Aorta (tissue), 5 donors: ENCODE results near the gene AMELY. TPM values are rescaled to one million over a fixed set of nuclear protein-coding genes. Genes with fewer than 3 reads are reported as not detected.
"Not testable (repeated sequence)": the region's sequence is repeated elsewhere in the genome, so short reads cannot be mapped to it uniquely, and the experiment has no call there.

Source experiments
- ATAC-seq: fragments of 200-7000 bp; cut with Tn5 transposase; one replicate; pipeline ENCODE4 v1.9.1; 2022; ENCODE audit warnings: moderate library complexity; ENCODE audit not compliant: low FRiP score
- DNase-seq, 2 donors: peaks; one replicate each; pipeline ENCODE4 v3.0.0-alpha.2; 2020
- H3K27ac ChIP-seq, 2 donors: one replicate each; pipeline ENCODE4 v1.5.1; 2013; ENCODE audit warnings: low read length in 2 of 2, mild to moderate bottlenecking in 2 of 2, moderate library complexity in 2 of 2, control low read depth in 1 of 2, inconsistent platforms in 1 of 2, low read depth in 1 of 2
- H3K27me3 ChIP-seq, 2 donors: one replicate each; pipeline ENCODE4 v1.6.1; 2013; ENCODE audit warnings: control low read depth in 1 of 2, low read length in 1 of 2, mild to moderate bottlenecking in 1 of 2, moderate library complexity in 1 of 2; ENCODE audit not compliant: insufficient read depth in 2 of 2, control insufficient read depth in 1 of 2
- H3K36me3 ChIP-seq, 2 donors: one replicate each; pipeline ENCODE4 v1.6.1; 2013; ENCODE audit warnings: control low read depth in 1 of 2, low read length in 1 of 2, mild to moderate bottlenecking in 1 of 2; ENCODE audit not compliant: insufficient read depth in 2 of 2, control insufficient read depth in 1 of 2
- H3K4me1 ChIP-seq, 2 donors: one replicate each; pipeline ENCODE4 v1.6.1; 2013; ENCODE audit warnings: low read length in 2 of 2, control low read depth in 1 of 2, mild to moderate bottlenecking in 1 of 2, moderate library complexity in 1 of 2; ENCODE audit not compliant: insufficient read depth in 2 of 2, control insufficient read depth in 1 of 2
- H3K4me3 ChIP-seq, 2 donors: one replicate each; pipeline ENCODE4 v1.5.1; 2013; ENCODE audit warnings: low read length in 2 of 2, control low read depth in 1 of 2, mild to moderate bottlenecking in 1 of 2
- H3K9me3 ChIP-seq: one replicate; pipeline ENCODE4 v1.6.1; 2013; ENCODE audit warnings: mild to moderate bottlenecking, low read length; ENCODE audit not compliant: control insufficient read depth
- WGBS, 2 donors: extraction: QIAGEN DNeasy Blood & Tissue Kit; methylation state at CpG; one replicate each; pipeline ENCODE4 v1.1.7; 2013; 5-methylcytosine and 5-hydroxymethylcytosine counted together
- intact Hi-C, 2 donors: fragments of 100-400 bp; cut with DNase I; formaldehyde crosslinking; loops; one replicate each; pipeline versions ENCODE4 v1.14.2 to v1.15.0; 2022
- polyA plus RNA-seq, 2 donors: library from polyadenylated mRNA; stranded (reverse); fragments of 200-250 nt; gene quantifications; one replicate each; pipeline ENCODE4 v1.2.3, GENCODE V29; 2013
- total RNA-seq, 2 donors: library from RNA; stranded (reverse); fragmentation: NEBNext Ultra II Directional; extraction: Animal tissue kit (Norgen Biotek cat#: 25700); gene quantifications; one replicate each; pipeline ENCODE4 v1.2.1, GENCODE V29; 2021
- donor health status: healthy with polysubstance abuse.
- donor health status: Bipolar disorder and iron deficiency.
- donor health status: DM: no; HTN: no; CAD: no.
- donor health status: DM: no; HTN: no; CAD: no.
- donor health status: DM: yes; HTN: yes; CAD: no.

The AMELY gene
- total and polyA plus RNA-seq, 4 donors = not detected

DNA sequence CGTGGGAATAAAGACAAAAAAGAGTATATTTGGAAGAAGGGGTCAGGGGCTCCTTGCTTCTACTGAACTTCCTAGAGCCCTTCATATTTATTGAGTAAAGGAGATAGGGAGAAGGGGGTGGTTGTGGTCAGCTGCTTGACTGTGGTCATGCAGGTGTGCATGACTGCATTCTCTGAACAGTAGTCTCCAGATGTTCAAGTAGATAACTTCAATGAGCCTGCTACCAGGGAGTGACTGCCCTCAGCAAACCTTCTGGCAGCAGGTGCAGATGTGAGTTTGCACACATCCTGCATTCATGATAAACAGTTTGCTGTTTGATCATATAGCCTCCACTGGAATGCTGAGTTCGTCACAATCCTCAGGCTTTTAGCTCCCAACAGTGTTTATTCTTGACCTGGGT is 9.5 kb upstream of the AMELY start:
- DNase-seq (no peak), ATAC-seq (no peak)
- Histone ChIP-seq H3K27me3 (no peaks in the 10 kb centered on the region), H3K27ac (no peak overlapping the region), H3K4me1 (no peaks in the 10 kb centered on the region), H3K9me3 (peaks cover 1% of the 10 kb centered on the region), H3K36me3 (no peaks in the 10 kb centered on the region), H3K4me3 (no peak overlapping the region)
- intact Hi-C loops = no loop called here
- WGBS, 2 donors = 94% methylated on average over 2 of the region's 2 CpGs; no CpG with 5 or more reads in 1 of the 2 donors

DNA sequence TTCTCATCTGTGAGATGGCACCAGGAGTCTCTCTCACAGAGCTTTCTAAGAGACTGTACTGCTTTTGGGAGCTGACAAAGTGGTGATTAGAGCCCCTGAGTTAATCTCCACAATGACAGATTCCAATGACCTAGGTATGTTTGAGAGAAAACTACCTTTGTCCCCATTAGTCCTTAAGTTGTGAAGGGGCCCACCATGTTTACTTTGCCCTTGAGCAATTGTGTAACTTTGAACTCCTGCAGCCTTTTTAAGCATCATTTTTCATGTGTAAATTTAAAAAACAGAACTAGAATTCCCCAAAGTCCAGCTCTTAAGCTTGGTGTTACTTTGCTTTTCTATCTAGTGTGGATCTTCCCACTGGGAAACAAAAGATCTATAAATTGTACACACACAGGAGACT is 1.8 kb upstream of the AMELY start:
- Histone ChIP-seq H3K4me1 (no peaks in the 10 kb centered on the region), H3K4me3 (no peak overlapping the region), H3K27me3 (no peaks in the 10 kb centered on the region), H3K9me3 (no peaks in the 10 kb centered on the region), H3K27ac (no peak overlapping the region), H3K36me3 (no peaks in the 10 kb centered on the region)
- intact Hi-C loops = no loop called here
- DNase-seq (no peak), ATAC-seq (no peak)

DNA sequence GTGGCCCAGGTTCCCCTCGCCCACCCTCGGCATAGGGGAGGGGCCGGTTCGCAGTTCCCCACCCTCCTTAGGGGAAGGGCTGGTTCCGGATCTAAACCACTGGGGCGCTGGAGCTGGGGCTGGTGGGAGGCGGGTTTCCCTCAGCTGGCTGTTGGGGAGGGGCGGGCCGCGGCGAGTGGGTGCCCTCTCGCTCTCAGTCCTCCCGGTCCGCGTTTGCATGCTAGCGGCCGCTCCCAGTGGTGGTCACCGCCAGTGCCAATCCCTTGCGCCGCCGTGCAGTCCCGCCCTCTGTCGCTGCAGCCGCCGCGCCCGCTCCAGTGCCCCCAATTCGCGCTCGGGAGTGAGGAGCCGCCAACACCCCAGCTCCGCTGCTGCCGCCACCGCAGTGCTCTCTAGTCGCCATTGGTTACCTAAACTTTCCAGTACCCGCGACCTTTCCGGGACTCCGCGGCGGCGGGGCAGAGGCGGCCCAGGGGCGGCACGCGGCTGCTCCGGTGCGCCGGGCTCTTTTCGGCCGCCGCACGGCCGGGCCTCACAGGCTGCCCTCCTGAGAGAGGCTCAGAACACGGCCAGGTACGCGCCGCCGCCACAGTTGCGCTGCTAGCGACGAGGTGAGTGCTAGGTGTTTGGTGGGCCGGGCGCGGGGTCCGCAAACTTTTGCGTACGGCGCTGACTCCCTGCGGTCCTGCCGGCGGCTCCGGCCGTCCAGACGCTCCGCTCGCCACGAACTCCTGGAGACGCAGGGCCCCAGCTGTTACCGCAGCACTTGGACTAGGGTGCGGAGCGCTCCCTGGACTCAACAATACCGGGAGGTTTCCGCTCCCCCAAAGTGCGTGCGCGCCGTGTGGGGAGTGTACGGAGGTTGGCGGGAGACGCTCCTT is 940 bp downstream of the AMELY start, which contains the start of gene TBL1Y:
TSS of gene TBL1Y (plus strand) at position 326 of the 881 bp plus-strand sequence. CDS start 114,388 bp downstream, outside the sequence.
- no peak for DNase-seq
- Histone ChIP-seq H3K36me3 (no peaks in the 10 kb centered on the region), H3K27ac (no peak within 1 kb of the TSS), H3K9me3 (no peaks in the 10 kb centered on the region), H3K27me3 (no peaks in the 10 kb centered on the region), H3K4me3 (peak within 1 kb of the TSS in 1 of 2 donors; percentile 48), H3K4me1 (no peaks in the 10 kb centered on the region)
- intact Hi-C loops = no loop called here
- WGBS, 2 donors = 1% methylated on average over 91 of the region's 91 CpGs; no CpG with 5 or more reads in 1 of the 2 donors
- no peak for ATAC-seq

DNA sequence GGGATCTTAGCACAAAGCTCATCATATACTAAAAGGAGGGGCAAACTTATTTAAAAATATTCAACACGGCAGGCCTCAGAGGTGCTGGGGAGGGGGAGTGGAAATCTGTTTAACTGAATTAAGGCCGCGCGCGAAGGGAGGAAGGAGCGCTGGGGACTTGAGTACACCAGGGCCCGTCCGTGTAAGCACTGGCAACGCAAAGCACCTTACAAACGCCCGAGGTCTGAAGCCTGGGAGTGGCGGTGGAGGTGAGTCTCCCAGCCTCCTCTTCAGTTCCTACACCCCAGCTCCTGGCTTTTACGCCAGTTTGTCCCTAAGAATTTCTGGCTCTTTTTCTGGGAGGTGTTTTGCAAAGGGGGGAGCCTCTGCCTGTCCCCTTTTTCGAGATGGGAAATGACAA is 1.7 kb downstream of the AMELY start:
- Histone ChIP-seq H3K36me3 (no peaks in the 10 kb centered on the region), H3K27ac (no peak overlapping the region), H3K9me3 (no peaks in the 10 kb centered on the region), H3K4me1 (no peaks in the 10 kb centered on the region), H3K4me3 (peak overlapping the region in 1 of 2 donors; percentile 48), H3K27me3 (no peaks in the 10 kb centered on the region)
- ATAC-seq (no peak), DNase-seq (no peak)
- intact Hi-C loops = no loop called here
- 2% methylated on average over 14 of the region's 14 CpGs; no CpG with 5 or more reads in 1 of the 2 donors for WGBS, 2 donors

DNA sequence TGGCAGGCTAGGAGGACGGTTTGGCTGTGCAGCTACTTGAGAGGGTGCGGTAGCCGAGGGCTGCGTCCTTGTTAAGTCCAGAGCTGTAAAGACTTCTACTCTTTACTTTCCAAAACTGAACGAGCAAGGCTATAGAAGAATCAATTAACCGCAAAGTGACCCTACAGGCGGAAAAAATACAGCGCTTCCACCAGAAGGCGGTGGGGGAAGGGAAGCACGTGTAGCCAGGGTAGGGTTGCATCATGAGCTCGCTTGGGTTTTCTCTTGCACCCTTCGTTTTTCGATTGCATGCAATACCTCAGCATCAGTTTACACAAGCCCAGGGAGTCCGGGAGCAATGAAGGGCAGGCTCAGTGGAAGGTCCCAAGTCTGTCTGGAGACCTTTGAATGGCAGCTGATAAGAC is 2.4 kb downstream of the AMELY start:
- H3K27me3 ChIP-seq = no peaks in the 10 kb centered on the region
- no peaks in the 10 kb centered on the region for H3K36me3 ChIP-seq
- ATAC-seq (no peak), DNase-seq (no peak)
- no peaks in the 10 kb centered on the region for H3K4me1 ChIP-seq
- no peaks in the 10 kb centered on the region for H3K9me3 ChIP-seq
- WGBS, 2 donors = 2% methylated on average over 14 of the region's 14 CpGs; no CpG with 5 or more reads in 1 of the 2 donors
- H3K27ac ChIP-seq = no peak overlapping the region
- no peak overlapping the region for H3K4me3 ChIP-seq
- intact Hi-C loops = no loop called here

DNA sequence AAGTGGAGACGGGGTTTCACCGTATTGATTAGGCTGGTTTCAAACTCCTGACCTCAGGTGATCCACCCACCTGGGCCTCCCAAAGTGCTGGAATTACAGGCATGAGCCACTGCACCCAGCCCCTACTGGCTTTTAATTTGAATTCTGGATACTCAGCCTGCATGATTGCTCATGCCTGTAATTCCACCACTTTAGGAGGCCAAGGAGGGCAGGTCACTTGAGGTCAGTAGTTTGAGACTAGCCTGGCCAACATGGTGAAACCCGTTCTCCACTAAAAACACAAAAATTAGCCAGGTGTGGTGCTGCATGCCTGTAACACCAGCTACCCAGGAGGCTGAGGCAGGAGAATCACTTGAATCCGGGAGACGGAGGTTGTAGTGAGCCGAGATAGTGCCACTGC is 3.5 kb downstream of the AMELY start:
- 86% methylated on average over 6 of the region's 6 CpGs; no CpG with 5 or more reads in 1 of the 2 donors for WGBS, 2 donors

DNA sequence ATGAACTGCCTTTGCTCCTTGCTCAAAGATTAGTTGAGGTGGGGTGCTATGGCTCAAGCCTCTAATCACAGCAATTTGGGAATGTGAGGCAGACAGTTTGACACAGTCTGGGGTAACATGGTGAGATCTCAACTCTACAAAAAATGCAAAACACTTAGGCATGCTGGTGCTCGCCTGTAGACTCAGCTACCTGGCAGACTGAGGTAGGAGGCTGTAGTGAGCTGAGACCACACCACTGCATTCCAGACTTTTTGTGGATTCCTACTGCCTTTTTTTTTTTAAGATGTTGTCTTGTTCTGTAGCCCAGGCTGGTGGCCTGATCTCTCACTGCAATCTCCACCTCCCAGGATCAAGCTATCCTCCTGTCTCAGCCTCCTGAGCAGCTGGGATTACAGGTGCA is 4.0 kb downstream of the AMELY start:
- Histone ChIP-seq H3K27ac (no peak overlapping the region), H3K4me3 (no peak overlapping the region), H3K9me3 (no peaks in the 10 kb centered on the region), H3K27me3 (no peaks in the 10 kb centered on the region), H3K4me1 (no peaks in the 10 kb centered on the region), H3K36me3 (no peaks in the 10 kb centered on the region)
- WGBS, 2 donors = 88% methylated on average over 1 of the region's 1 CpG; no CpG with 5 or more reads in 1 of the 2 donors
- no peak for ATAC-seq
- no peak for DNase-seq
- intact Hi-C loops = no loop called here

More for the DNA sequence above, 3.5 kb downstream of the AMELY start:
- DNase-seq, H3K27ac ChIP-seq, ATAC-seq, H3K9me3 ChIP-seq, H3K36me3 ChIP-seq, intact Hi-C loops, H3K27me3 ChIP-seq, H3K4me1 ChIP-seq, H3K4me3 ChIP-seq: not testable (repeated sequence)

DNA sequence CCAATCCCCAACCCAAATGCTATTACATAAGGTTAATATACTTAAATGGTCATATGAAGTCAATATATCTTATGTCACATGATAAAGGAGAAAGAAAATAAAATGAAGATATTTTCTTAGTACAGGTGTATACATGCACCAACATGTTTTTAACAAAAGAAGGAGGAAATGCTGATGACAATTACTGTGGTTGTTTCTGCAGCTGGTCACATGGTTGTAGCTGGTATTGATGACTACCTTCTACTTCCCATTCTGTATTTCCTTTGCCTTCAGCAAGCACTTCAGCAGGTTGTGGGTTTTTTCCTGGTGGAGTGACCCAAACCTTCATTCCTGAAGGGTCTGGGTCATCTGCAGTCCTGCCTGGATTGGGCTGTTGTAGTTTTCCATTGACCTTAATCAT is 9.4 kb downstream of the AMELY start:
- ATAC-seq, H3K36me3 ChIP-seq, H3K27ac ChIP-seq, H3K27me3 ChIP-seq, H3K9me3 ChIP-seq, DNase-seq, H3K4me3 ChIP-seq, intact Hi-C loops, H3K4me1 ChIP-seq: not testable (repeated sequence)

DNA sequence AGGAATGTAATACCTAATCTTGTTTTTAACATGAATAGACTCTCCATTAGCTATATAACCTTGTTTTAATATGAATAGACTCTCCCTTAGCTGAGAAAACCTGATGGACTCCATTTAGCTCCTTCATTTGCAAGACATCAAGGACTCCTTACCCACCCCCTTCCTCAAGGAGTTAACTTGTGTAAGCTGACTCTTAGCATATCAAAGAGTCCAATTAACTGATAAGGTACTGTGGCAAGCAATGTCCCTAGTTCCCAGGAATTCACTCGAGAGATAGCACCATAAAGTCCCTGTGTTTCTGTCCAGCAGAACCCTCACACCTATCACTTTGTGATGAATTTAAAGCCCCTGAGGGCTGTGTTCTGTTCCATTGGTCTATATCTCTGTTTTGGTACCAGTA is 16.3 kb downstream of the AMELY start:
- Histone ChIP-seq H3K4me1 (no peaks in the 10 kb centered on the region), H3K27me3 (no peaks in the 10 kb centered on the region), H3K4me3 (no peak overlapping the region), H3K27ac (no peak overlapping the region), H3K9me3 (no peaks in the 10 kb centered on the region), H3K36me3 (no peaks in the 10 kb centered on the region)
- WGBS, 2 donors = 5% methylated on average over 1 of the region's 1 CpG; no CpG with 5 or more reads in 1 of the 2 donors
- DNase-seq (no peak), ATAC-seq (no peak)
- intact Hi-C loops = no loop called here
